Prostate gland (tissue), 2 donors: ENCODE results near the gene RGS11.

Source experiments
- CTCF ChIP-seq, 4 experiments: fragments of 200-600 bp in 2 of 4; fragments of 450-650 bp in 2 of 4; sonication (generic) in 2 of 4; IDR thresholded peaks; 1 replicate in 3 of 4; 2 replicates in 1 of 4; pipeline ENCODE4 v1.5.1; 2016 to 2019; ENCODE audit warnings: antibody characterized with exemption in 4 of 4, mild to moderate bottlenecking in 2 of 4, moderate library complexity in 2 of 4
- POLR2A ChIP-seq: fragments of 450-650 bp; IDR thresholded peaks from one replicate; pipeline ENCODE4 v1.6.1; 2016; ENCODE audit warnings: antibody characterized with exemption, mild to moderate bottlenecking
- POLR2AphosphoS5 ChIP-seq: sonication (generic); formaldehyde crosslinking; IDR thresholded peaks from one replicate; pipeline ENCODE4 v1.6.1; 2017; ENCODE audit warnings: antibody characterized with exemption

GRCh38 chr16:291539-291938, 15.8 kb upstream of the RGS11 start:
- TF ChIP-seq CTCF (IDR thresholded peaks at IDR 0.05), result no peak
- no peak for TF ChIP-seq POLR2A
- TF ChIP-seq POLR2AphosphoS5, result no peak
